Panc1 (cell line): ENCODE results near the gene GAS7.

Experiments used
- CTCF ChIP-seq: fragments of 450-650 bp; IDR thresholded peaks from 2 replicates; pipeline ENCODE4 v1.5.1; 2017; ENCODE audit warnings: mild to moderate bottlenecking
- POLR2AphosphoS5 ChIP-seq: IDR thresholded peaks from 2 replicates; pipeline ENCODE4 v1.6.1; 2012; ENCODE audit warnings: mild to moderate bottlenecking, low read depth, low read length, moderate library complexity
- REST ChIP-seq, 2 experiments: IDR thresholded peaks; 2 replicates each; pipeline ENCODE4 v1.6.1; 2011 to 2012; ENCODE audit warnings: low read depth in 2 of 2, control low read depth in 1 of 2, low read length in 1 of 2, mild to moderate bottlenecking in 1 of 2, moderate library complexity in 1 of 2; ENCODE audit not compliant: insufficient read depth in 1 of 2
- SIN3A ChIP-seq: IDR thresholded peaks from 2 replicates; pipeline ENCODE4 v1.6.1; 2012; ENCODE audit warnings: low read depth, mild to moderate bottlenecking, low read length, moderate library complexity, borderline replicate concordance; ENCODE audit not compliant: insufficient read depth

- TF ChIP-seq REST (IDR thresholded peaks at IDR 0.05; ENCODE audit: insufficient read depth in 1 of 2, low read depth in 2 of 2, low read length in 1 of 2) (no peak), SIN3A (no peak), CTCF (no peak), POLR2AphosphoS5 (no peak)
These were observed 18.0 kb upstream of the GAS7 start for GRCh38 chr17:10216213-10216938.
